Stomach smooth muscle (tissue), 2 donors: Measurements from ENCODE around the gene CRYBB2.
"Not testable (repeated sequence)": the region's sequence is repeated elsewhere in the genome, so short reads cannot be mapped to it uniquely, and the experiment has no call there.

Experiments
- H3K27ac ChIP-seq: one replicate; pipeline ENCODE4 v1.7.0; 2013; ENCODE audit warnings: mild to moderate bottlenecking, low read length, inconsistent platforms
- H3K27me3 ChIP-seq, 2 donors: one replicate each; pipeline ENCODE4 v1.7.0; 2013; ENCODE audit warnings: low read length in 2 of 2; ENCODE audit not compliant: insufficient read depth in 2 of 2, control insufficient read depth in 1 of 2
- H3K36me3 ChIP-seq, 2 donors: one replicate each; pipeline ENCODE4 v1.7.0; 2013; ENCODE audit warnings: low read length in 2 of 2; ENCODE audit not compliant: control insufficient read depth in 2 of 2, insufficient read depth in 2 of 2
- H3K4me1 ChIP-seq: one replicate; pipeline ENCODE4 v1.7.0; 2013; ENCODE audit warnings: low read length; ENCODE audit not compliant: control insufficient read depth, insufficient read depth
- H3K4me3 ChIP-seq, 2 donors: one replicate each; pipeline ENCODE4 v1.7.0; 2013; ENCODE audit warnings: low read length in 2 of 2
- H3K9ac ChIP-seq, 2 donors: one replicate each; pipeline ENCODE4 v1.7.0; 2013; ENCODE audit warnings: low read length in 2 of 2, mild to moderate bottlenecking in 1 of 2
- H3K9me3 ChIP-seq, 2 donors: one replicate each; pipeline ENCODE4 v1.7.0; 2013; ENCODE audit warnings: low read length in 2 of 2; ENCODE audit not compliant: control insufficient read depth in 2 of 2
- donor health status: healthy.
- donor health status: Pancreatic carcinoma.

The CRYBB2 gene

GRCh38 chr22:25219211-25219689, at the start of gene CRYBB2:
CRYBB2 (plus strand) TSS chr22:25219639; CDS start chr22:25221430, 1,791 bp downstream.
- H3K4me3 ChIP-seq, result no peak within 1 kb of the TSS
- no peaks in the 10 kb centered on the region for H3K9me3 ChIP-seq
- H3K27me3 ChIP-seq, result peaks cover 4 to 6% of the 10 kb centered on the region in 2 donors
- no peak within 1 kb of the TSS for H3K9ac ChIP-seq
- no peak within 1 kb of the TSS for H3K27ac ChIP-seq
- no peaks in the 10 kb centered on the region for H3K36me3 ChIP-seq
- no peaks in the 10 kb centered on the region for H3K4me1 ChIP-seq

GRCh38 chr22:25170426-25170980, 48.9 kb upstream of the CRYBB2 start:
- Histone ChIP-seq H3K9me3 (no peaks in the 10 kb centered on the region), H3K27ac (no peak overlapping the region), H3K4me1 (no peaks in the 10 kb centered on the region), H3K4me3 (no peak overlapping the region), H3K9ac (no peak overlapping the region), H3K27me3 (no peaks in the 10 kb centered on the region), H3K36me3 (peaks cover 0 to 22% of the 10 kb centered on the region in 2 donors)

- Histone ChIP-seq H3K4me3 (no peak overlapping the region), H3K36me3 (peaks cover 6 to 29% of the 10 kb centered on the region in 2 donors), H3K9ac (no peak overlapping the region), H3K4me1 (no peaks in the 10 kb centered on the region), H3K27ac (no peak overlapping the region), H3K27me3 (no peaks in the 10 kb centered on the region), H3K9me3 (no peaks in the 10 kb centered on the region)
These were observed 47.3 kb upstream of the CRYBB2 start for GRCh38 chr22:25172153-25172552.

- H3K4me3 ChIP-seq, result no peak overlapping the region
- H3K27me3 ChIP-seq, result no peaks in the 10 kb centered on the region
- H3K36me3 ChIP-seq, result peaks cover 6 to 29% of the 10 kb centered on the region in 2 donors
- H3K9ac ChIP-seq, result no peak overlapping the region
- H3K27ac ChIP-seq, result no peak overlapping the region
- H3K4me1 ChIP-seq, result no peaks in the 10 kb centered on the region
- peaks cover 0 to 1% of the 10 kb centered on the region in 2 donors for H3K9me3 ChIP-seq
These were observed 45.1 kb upstream of the CRYBB2 start for GRCh38 chr22:25174156-25174887.

GRCh38 chr22:25174888-25175411, 44.5 kb upstream of the CRYBB2 start:
- no peaks in the 10 kb centered on the region for H3K27me3 ChIP-seq
- no peak overlapping the region for H3K27ac ChIP-seq
- no peaks in the 10 kb centered on the region for H3K4me1 ChIP-seq
- no peak overlapping the region for H3K4me3 ChIP-seq
- H3K9me3 ChIP-seq, result peaks cover 0 to 6% of the 10 kb centered on the region in 2 donors
- no peak overlapping the region for H3K9ac ChIP-seq
- peaks cover 6 to 29% of the 10 kb centered on the region in 2 donors for H3K36me3 ChIP-seq

GRCh38 chr22:25176175-25176574, 43.3 kb upstream of the CRYBB2 start:
- Histone ChIP-seq H3K9ac (no peak overlapping the region), H3K4me3 (no peak overlapping the region), H3K9me3 (peaks cover 0 to 8% of the 10 kb centered on the region in 2 donors), H3K27ac (no peak overlapping the region), H3K27me3 (no peaks in the 10 kb centered on the region), H3K4me1 (no peaks in the 10 kb centered on the region), H3K36me3 (peaks cover 6 to 26% of the 10 kb centered on the region in 2 donors)

GRCh38 chr22:25176799-25177198, 42.6 kb upstream of the CRYBB2 start:
- Histone ChIP-seq H3K9me3 (peaks cover 0 to 8% of the 10 kb centered on the region in 2 donors), H3K4me1 (no peaks in the 10 kb centered on the region), H3K36me3 (peaks cover 6 to 26% of the 10 kb centered on the region in 2 donors), H3K27me3 (no peaks in the 10 kb centered on the region), H3K27ac (no peak overlapping the region), H3K4me3 (no peak overlapping the region), H3K9ac (no peak overlapping the region)

- peaks cover 6 to 25% of the 10 kb centered on the region in 2 donors for H3K36me3 ChIP-seq
These were observed 42.2 kb upstream of the CRYBB2 start for GRCh38 chr22:25177226-25177625.

GRCh38 chr22:25177895-25178294, 41.5 kb upstream of the CRYBB2 start:
- Histone ChIP-seq H3K36me3 (peaks cover 6 to 28% of the 10 kb centered on the region in 2 donors), H3K9ac (no peak overlapping the region)

More at GRCh38 chr22:25177226-25177625, 42.2 kb upstream of the CRYBB2 start:
- no peaks in the 10 kb centered on the region for H3K27me3 ChIP-seq
- H3K4me3 ChIP-seq, result no peak overlapping the region
- no peaks in the 10 kb centered on the region for H3K4me1 ChIP-seq
- H3K27ac ChIP-seq, result no peak overlapping the region
- H3K9ac ChIP-seq, result no peak overlapping the region
- peaks cover 0 to 8% of the 10 kb centered on the region in 2 donors for H3K9me3 ChIP-seq

GRCh38 chr22:25178348-25178747, 41.1 kb upstream of the CRYBB2 start:
- not testable (repeated sequence) for H3K9me3 ChIP-seq, H3K27ac ChIP-seq, H3K4me3 ChIP-seq, H3K9ac ChIP-seq, H3K4me1 ChIP-seq, H3K27me3 ChIP-seq
- H3K36me3 ChIP-seq, result peaks cover 6 to 29% of the 10 kb centered on the region in 2 donors

More at GRCh38 chr22:25177895-25178294, 41.5 kb upstream of the CRYBB2 start:
- Histone ChIP-seq H3K4me1 (no peaks in the 10 kb centered on the region), H3K4me3 (no peak overlapping the region), H3K27me3 (no peaks in the 10 kb centered on the region), H3K9me3 (peaks cover 0 to 8% of the 10 kb centered on the region in 2 donors), H3K27ac (no peak overlapping the region)
